ENCODE results near the gene TNIP2.

GRCh38 chr4:2728806-2729532 is 27.2 kb downstream of the TNIP2 start:
- TF ChIP-seq, protein P1, sequence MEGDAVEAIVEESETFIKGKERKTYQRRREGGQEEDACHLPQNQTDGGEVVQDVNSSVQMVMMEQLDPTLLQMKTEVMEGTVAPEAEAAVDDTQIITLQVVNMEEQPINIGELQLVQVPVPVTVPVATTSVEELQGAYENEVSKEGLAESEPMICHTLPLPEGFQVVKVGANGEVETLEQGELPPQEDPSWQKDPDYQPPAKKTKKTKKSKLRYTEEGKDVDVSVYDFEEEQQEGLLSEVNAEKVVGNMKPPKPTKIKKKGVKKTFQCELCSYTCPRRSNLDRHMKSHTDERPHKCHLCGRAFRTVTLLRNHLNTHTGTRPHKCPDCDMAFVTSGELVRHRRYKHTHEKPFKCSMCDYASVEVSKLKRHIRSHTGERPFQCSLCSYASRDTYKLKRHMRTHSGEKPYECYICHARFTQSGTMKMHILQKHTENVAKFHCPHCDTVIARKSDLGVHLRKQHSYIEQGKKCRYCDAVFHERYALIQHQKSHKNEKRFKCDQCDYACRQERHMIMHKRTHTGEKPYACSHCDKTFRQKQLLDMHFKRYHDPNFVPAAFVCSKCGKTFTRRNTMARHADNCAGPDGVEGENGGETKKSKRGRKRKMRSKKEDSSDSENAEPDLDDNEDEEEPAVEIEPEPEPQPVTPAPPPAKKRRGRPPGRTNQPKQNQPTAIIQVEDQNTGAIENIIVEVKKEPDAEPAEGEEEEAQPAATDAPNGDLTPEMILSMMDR (IDR thresholded peaks at IDR 0.05; ENCODE audit: extremely low read depth in 1 of 2, insufficient read depth in 1 of 2, low read depth in 1 of 2, low read length in 2 of 2) = no peak
- no peak for TF ChIP-seq MYC (IDR thresholded peaks at IDR 0.05; ENCODE audit: low read depth, low read length)
- TF ChIP-seq EZH2 (IDR thresholded peaks at IDR 0.05; ENCODE audit: borderline replicate concordance, low read depth, low read length, severe bottlenecking) = no peak
- TF ChIP-seq POLR2A (IDR thresholded peaks at IDR 0.05; ENCODE audit: low read depth, low read length) = no peak
- TF ChIP-seq, protein P2, sequence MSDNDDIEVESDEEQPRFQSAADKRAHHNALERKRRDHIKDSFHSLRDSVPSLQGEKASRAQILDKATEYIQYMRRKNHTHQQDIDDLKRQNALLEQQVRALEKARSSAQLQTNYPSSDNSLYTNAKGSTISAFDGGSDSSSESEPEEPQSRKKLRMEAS (IDR thresholded peaks at IDR 0.05; ENCODE audit: insufficient read depth, insufficient read length) = no peak
- no peak for TF ChIP-seq JUN (IDR thresholded peaks at IDR 0.05; ENCODE audit: borderline replicate concordance, insufficient read depth, insufficient read length, low read depth)
- TF ChIP-seq POLR2AphosphoS5 (IDR thresholded peaks at IDR 0.05; ENCODE audit: insufficient read depth, low read depth, low read length) = no peak
- TF ChIP-seq FOS (IDR thresholded peaks at IDR 0.05; ENCODE audit: borderline replicate concordance, insufficient read depth, low read length) = no peak

All from endothelial cell of umbilical vein (primary cell).